ENCODE data around the gene FTSJ3.
A peak's percentile ranks its signal among the peaks of the same experiment; 100 is the strongest.
"Not testable (repeated sequence)": the region's sequence is repeated elsewhere in the genome, so short reads cannot be mapped to it uniquely, and the experiment has no call there.

FTSJ3 gene

GRCh38 chr17:63796375-63796774 is 31.1 kb downstream of the FTSJ3 start:
- DNase-seq (ENCODE audit: extremely low read depth in 1 of 2, low read depth in 1 of 2), result not testable (repeated sequence)

- DNase-seq (ENCODE audit: extremely low read depth in 1 of 2, low read depth in 1 of 2), result no peak
Measured at GRCh38 chr17:63792055-63792729, 35.3 kb downstream of the FTSJ3 start.

DNA sequence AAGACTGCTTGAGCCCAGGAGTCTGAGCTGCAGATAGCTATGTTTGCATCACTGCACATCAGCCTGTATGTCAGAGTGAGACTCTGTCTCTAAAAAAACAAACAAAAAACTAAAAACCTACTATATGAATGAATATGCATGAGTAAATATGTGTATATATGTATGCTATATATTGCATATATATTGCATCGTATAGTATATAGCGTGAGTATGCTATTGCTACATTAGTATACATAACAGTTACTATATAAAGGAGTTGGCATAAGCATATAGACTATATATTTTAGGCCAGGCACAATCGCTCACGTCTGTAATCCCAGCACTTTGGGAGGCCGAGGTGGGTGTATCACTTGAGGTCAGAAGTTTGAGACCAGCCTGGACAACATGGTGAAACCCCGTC is 37.4 kb downstream of the FTSJ3 start:
- DNase-seq (ENCODE audit: extremely low read depth in 1 of 2, low read depth in 1 of 2), result no peak

- DNase-seq (ENCODE audit: extremely low read depth in 1 of 2, low read depth in 1 of 2), result no peak
Measured at GRCh38 chr17:63786971-63787711, 40.3 kb downstream of the FTSJ3 start.

GRCh38 chr17:63786117-63786516 is 41.3 kb downstream of the FTSJ3 start:
- DNase-seq (ENCODE audit: extremely low read depth in 1 of 2, low read depth in 1 of 2), result no peak

DNA sequence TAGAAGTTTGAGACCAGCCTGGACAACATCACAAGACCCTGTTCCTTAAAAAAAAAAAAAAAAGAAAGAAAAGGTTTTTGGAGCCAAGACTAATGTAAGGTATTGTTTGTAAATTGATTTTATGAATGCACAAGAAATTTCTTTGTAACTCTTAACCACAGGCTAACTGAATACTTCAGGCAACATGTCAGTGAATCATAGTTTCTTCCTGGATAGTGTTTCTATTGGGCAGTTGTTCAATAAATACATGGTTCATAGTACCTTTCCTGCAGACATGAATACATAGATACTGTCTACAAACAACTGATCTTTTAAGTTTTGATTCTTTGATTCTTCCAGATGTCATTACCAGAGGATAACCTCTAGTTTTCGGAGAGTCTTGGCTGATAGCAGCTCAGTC is 41.9 kb downstream of the FTSJ3 start:
- no peak for DNase-seq (ENCODE audit: extremely low read depth in 1 of 2, low read depth in 1 of 2)

- no peak for DNase-seq (ENCODE audit: extremely low read depth in 1 of 2, low read depth in 1 of 2)
Measured at GRCh38 chr17:63783522-63783921, 43.9 kb downstream of the FTSJ3 start.

DNA sequence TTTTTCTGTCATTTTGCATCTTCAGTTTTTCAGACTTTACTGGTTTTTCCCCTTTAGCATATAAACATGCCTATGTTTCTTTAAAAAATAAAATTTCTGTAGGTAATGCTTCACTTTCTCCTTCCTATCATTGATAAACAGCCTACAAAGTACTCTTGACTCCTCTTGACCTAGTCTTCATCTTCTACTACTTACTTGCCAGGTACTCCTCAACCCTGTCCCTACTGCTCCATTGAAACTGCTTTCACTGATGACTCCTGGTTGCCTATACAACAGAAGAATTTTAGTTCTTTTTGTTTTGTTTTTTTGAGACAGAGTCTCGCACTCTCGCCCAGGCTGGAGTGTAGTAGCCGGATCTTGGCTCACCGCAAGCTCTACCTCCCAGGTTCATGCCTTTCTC is 46.5 kb downstream of the FTSJ3 start:
- DNase-seq (ENCODE audit: extremely low read depth in 1 of 2, low read depth in 1 of 2), result no peak

- DNase-seq (ENCODE audit: extremely low read depth in 1 of 2, low read depth in 1 of 2), result no peak
Measured at GRCh38 chr17:63780507-63780906, 47.0 kb downstream of the FTSJ3 start.

GRCh38 chr17:63775420-63775819 is 52.0 kb downstream of the FTSJ3 start:
- no peak for DNase-seq (ENCODE audit: extremely low read depth in 1 of 2, low read depth in 1 of 2)

- DNase-seq (ENCODE audit: extremely low read depth in 1 of 2, low read depth in 1 of 2), result no peak
Measured at GRCh38 chr17:63774969-63775265, 52.5 kb downstream of the FTSJ3 start.

GRCh38 chr17:63774141-63774968 is 53.1 kb downstream of the FTSJ3 start, which contains the start of gene DDX42:
Gene DDX42 (plus strand): TSS chr17:63774170. CDS start chr17:63787050, 12,880 bp downstream.
- DNase-seq (ENCODE audit: extremely low read depth in 1 of 2, low read depth in 1 of 2), result peak; percentile 77 to 80

GRCh38 chr17:63773272-63774140 is 54.0 kb downstream of the FTSJ3 start, which contains the start of gene CCDC47:
Gene CCDC47 (minus strand): TSS chr17:63773597. CDS start chr17:63766175, 7,422 bp downstream.
- peak; percentile 94 to 96 for DNase-seq (ENCODE audit: extremely low read depth in 1 of 2, low read depth in 1 of 2)

GRCh38 chr17:63772801-63773271 is 54.6 kb downstream of the FTSJ3 start:
- no peak for DNase-seq (ENCODE audit: extremely low read depth in 1 of 2, low read depth in 1 of 2)
